Head of caudate nucleus (tissue), 42 donors: ENCODE measurements around the gene TUBE1.

Experiments
- DNase-seq, 42 donors: peaks; one replicate each; pipeline versions ENCODE4 v3.0.0 to v3.0.0-alpha.2; 2020 to 2021; ENCODE audit warnings: mixed read lengths in 7 of 42
- intact Hi-C: fragments of 100-400 bp; cut with DNase I; formaldehyde crosslinking; loops from one replicate; pipeline ENCODE4 v1.15.0; 2022

The TUBE1 gene

GRCh38 chr6:112038756-112039430 is 48.4 kb downstream of the TUBE1 start:
- no peak for DNase-seq
- intact Hi-C loops: no loop called here

GRCh38 chr6:112038268-112038667 is 49.0 kb downstream of the TUBE1 start:
- intact Hi-C loops: no loop called here
- DNase-seq: peak in 1 of 42 donors; percentile 36

- intact Hi-C loops: no loop called here
- peak in 41 of 42 donors; percentile 19 to 88 (median 56) for DNase-seq
Observed at GRCh38 chr6:112037783-112038216, 49.5 kb downstream of the TUBE1 start.

GRCh38 chr6:112036088-112036637 is 51.1 kb downstream of the TUBE1 start:
- DNase-seq: no peak
- intact Hi-C loops: no loop called here

- no peak for DNase-seq
- intact Hi-C loops: no loop called here
Observed at GRCh38 chr6:112034616-112034995, 52.7 kb downstream of the TUBE1 start.

- peak in 39 of 42 donors; percentile 17 to 84 (median 50) for DNase-seq
- intact Hi-C loops: no loop called here
Observed at GRCh38 chr6:112033791-112034615, 53.3 kb downstream of the TUBE1 start.

GRCh38 chr6:112032728-112033127 is 54.6 kb downstream of the TUBE1 start:
- no peak for DNase-seq
- intact Hi-C loops: no loop called here

- DNase-seq: no peak
- intact Hi-C loops: no loop called here
Observed at GRCh38 chr6:112031960-112032359, 55.3 kb downstream of the TUBE1 start.

- no peak for DNase-seq
- intact Hi-C loops: no loop called here
Observed at GRCh38 chr6:112030961-112031660, 56.2 kb downstream of the TUBE1 start.

GRCh38 chr6:112030206-112030960 is 56.9 kb downstream of the TUBE1 start:
- DNase-seq: no peak
- intact Hi-C loops: no loop called here

- DNase-seq: peak; percentile 37 to 89 (median 75)
Observed at GRCh38 chr6:112029045-112029822, 58.0 kb downstream of the TUBE1 start.

GRCh38 chr6:112027942-112028674 is 59.2 kb downstream of the TUBE1 start:
- DNase-seq: no peak
- intact Hi-C loops: no loop called here

More at GRCh38 chr6:112029045-112029822, 58.0 kb downstream of the TUBE1 start:
- intact Hi-C loops: no loop called here

GRCh38 chr6:112026933-112027332 is 60.3 kb downstream of the TUBE1 start:
- no peak for DNase-seq
- intact Hi-C loops: no loop called here

GRCh38 chr6:112024464-112024863 is 62.8 kb downstream of the TUBE1 start:
- intact Hi-C loops: no loop called here
- no peak for DNase-seq

- DNase-seq: no peak
- intact Hi-C loops: no loop called here
Observed at GRCh38 chr6:112022749-112023148, 64.5 kb downstream of the TUBE1 start.

GRCh38 chr6:112021691-112022310 is 65.5 kb downstream of the TUBE1 start:
- intact Hi-C loops: no loop called here
- no peak for DNase-seq
